Islet of Langerhans (tissue), 1 donor: ENCODE data around the gene CEP192.

Experiments
- FAIRE-seq: peaks from one replicate; lab custom pipeline; 2011; peaks lifted over from hg19 to GRCh38; lab: Jason Lieb, UNC

CEP192 gene

DNA sequence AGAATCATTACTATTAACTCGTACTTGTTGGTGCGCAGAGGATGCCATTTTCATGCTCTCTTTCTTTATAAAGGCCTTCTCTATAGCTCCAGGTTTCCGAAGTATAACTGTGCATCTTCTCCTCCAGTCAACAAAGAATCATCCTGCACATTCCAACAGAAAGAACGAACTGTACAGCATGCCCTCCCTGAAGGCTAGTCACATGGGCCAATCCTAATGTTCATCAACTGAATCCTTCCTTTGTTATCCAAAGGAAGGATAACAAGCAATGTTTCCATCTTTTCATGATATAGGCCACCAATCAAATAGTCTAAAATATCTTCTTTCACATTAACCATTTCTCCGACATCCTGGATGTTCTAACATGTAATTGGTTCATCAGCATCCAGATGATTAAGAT is 160.5 kb downstream of the CEP192 start:
- no peak for FAIRE-seq

DNA sequence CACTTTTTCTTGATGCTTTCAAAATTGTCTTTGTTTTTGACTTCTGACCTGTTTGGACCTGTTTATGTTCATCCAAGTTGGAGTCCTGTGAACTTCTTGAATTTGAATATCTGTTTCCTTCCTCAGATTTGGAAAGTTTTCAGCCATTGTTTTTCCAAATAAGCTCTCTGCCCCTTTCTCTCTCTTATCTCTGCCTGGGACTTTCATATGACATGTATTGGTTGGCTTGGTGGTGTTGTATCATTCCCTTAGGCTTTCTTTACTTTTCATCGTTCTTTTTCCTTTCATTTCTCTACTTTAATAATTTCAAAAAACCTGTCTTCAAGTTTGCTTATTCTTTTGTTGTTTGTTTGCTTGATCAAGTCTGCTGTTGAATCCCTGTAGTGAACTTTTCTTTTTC is 167.3 kb downstream of the CEP192 start:
- no peak for FAIRE-seq

DNA sequence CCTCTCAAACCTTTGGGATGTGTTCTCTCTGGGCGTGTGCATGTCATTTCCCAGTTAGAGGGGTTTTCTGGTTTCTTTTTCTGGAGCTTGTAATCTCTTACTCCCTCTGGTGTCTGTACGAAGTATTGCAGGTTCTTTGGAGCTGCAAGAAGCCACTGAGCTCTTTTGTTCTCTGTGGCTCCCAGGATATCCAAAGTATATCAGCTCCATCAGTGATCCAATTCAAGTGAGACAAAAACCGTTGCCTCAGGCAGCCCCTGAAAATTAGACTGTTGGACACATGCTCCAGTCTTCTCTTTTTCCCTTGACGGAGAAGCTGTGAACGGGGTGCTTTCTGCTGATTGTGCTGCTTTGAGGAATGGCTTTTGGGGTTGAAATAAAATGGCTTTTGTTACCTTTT is 168.4 kb downstream of the CEP192 start:
- FAIRE-seq = no peak

DNA sequence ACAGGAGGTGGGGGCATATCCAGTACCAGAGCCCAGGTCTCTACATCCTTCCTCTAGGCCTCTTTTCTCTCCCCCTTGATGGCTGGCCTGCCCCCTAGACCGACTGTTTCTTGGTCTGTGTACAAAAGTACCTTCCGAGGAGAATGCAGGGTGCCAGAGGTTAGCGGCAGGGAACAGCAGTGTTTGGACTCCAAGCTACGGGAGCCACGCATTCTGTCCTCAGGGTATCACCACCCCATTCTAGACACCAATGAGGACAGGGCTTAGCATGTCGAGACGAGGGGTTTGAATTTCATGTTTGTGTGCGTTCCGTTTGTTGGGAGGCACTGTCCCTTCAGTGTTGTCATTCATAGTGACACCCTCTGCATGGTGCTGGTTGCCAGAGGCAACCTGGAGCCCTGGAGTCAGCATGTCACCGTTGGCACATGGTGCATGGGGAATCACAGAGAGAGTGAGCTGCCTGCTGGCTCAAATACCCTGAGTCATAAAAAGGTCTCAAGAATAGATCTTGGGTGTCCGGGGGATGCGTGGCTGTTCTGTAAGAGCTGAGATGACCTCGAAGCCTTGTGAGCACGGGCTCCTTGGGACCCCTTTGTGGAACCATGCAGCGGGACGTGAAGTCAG is 170.2 kb downstream of the CEP192 start:
- FAIRE-seq = no peak

DNA sequence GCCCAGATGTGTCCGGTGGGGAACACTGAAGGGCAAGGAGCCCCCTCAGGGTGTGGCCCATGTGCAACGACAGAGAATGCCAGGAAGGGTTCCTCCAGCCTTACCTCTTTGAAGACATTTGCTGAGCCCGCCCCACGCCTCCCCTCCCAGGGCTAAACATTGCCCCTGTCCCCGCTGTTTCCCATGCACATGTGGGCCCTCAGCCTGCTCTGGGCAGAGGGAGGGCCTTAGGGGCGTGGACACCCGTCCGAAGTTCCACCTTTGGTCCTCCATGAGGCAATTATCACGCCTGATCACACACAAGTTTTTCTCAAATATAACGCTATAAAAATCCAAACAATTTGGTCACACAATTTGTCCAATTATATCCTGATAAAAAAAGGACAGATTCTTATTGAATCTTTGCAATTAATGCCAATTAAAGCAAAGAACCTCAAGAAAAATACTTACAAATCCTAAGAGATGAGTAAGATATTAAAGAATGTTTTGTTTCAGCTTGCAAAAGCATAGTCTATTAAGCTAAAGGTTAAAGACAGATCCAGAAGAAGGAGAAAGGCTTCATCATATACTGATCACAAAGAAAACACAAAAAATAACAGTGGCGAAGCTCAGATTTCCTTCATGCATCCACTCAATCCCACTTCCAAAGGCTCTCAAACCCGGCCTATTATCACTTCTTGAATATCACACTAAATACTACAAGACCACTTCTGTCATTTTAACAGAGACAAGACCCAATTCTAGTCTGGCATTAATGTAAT is 172.2 kb downstream of the CEP192 start:
- FAIRE-seq = no peak

DNA sequence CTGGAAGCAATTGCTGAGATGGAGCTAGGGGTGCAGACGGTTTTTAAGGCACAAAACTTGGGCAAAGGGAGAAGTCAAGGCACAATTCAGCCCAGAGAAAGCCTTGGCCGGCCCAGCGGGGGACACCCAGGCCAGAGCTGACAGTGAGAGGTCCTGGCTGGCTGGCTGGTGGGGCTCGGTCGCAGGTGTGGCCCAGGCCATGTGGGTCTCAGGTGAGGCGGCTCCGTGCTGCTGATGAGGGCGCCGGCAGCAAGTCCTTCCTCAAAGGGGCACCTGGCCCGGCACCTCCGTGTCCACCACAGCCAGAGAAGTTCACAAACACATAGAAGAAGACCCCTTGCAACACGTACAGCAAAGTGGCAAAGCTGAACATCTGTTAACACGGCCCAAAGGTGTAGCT is 173.2 kb downstream of the CEP192 start:
- FAIRE-seq = no peak

DNA sequence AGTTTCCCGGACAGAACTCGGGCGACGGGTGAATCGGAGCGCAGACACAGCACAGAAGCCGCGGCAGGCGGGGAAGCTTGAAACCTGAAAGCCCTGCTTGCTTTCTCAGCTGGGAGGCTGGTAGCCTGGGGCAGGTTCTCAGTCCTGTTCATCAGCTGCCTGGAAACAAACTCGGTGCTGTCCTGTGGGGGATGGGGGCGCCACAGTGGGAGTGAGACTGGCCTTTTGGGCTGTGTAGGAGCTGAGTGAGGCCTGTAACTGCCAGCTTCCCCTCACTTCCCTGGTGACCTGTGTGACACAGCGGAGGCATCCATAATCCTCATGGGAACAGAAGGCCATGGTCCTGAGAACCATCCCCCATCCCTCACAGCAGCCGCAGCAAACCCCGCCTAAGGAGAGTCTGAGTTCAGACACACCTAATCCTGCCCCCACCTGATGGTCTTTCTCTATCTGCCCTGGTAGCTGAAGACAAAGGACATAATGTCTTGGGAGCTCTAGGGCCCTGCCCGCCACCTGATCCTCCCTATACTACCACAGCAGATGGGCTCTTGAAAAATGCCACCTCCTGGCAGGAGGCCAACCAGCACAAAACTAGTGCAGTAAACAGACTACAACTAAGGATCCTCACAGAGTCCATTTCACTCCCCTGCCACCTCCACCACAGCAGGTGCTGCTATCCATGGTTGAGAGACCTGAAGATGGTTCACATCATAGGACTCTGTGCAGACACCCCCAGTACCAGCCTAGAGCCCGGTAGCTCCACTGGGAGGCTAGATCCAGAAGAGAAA is 174.7 kb downstream of the CEP192 start:
- FAIRE-seq = no peak

DNA sequence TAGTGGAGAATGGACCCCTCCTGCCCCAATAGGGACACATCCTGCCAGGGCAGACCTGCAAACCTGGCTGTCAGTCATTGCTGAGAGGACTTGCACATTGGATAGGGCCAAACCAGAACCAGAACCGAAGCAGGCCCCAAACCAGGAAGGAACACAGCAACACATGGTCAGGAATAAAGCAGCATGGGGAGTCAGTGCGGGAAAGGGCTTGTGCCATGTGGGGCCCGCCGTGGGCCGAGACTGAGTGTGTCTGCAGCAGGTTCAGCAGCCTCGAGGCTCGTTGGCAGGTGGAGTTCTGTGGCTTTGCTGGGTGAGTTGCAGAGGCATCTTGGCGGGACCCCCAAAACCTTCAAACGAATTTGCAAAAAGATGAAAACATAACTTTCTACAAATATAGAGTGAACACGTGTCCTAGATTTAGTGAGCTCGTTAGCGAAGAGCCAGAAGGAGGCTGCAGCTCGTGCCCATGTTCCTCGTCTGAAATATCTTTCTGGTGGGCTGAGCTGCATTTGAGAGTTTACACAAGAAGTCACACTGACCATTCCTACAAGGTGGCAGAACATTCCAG is 182.5 kb downstream of the CEP192 start:
- no peak for FAIRE-seq
